Vagina (tissue), 2 donors: ENCODE measurements around the gene ZNF74. TPM values are rescaled to one million over a fixed set of nuclear protein-coding genes. Genes with fewer than 3 reads are reported as not detected.
"Not testable (repeated sequence)": the region's sequence is repeated elsewhere in the genome, so short reads cannot be mapped to it uniquely, and the experiment has no call there.

Experiments used
- DNase-seq, 2 donors: peaks; one replicate each; pipeline ENCODE4 v3.0.0-alpha.2; 2017; ENCODE audit errors: extremely low spot score in 2 of 2
- H3K27ac ChIP-seq: fragments of 200-600 bp; sonication (generic); one replicate; pipeline ENCODE4 v1.5.1; 2019
- H3K27me3 ChIP-seq: fragments of 200-600 bp; sonication (generic); one replicate; pipeline ENCODE4 v1.5.1; 2019
- H3K36me3 ChIP-seq, 2 donors: fragments of 200-600 bp; sonication (generic); one replicate each; pipeline ENCODE4 v1.5.1; 2017 to 2019
- H3K4me1 ChIP-seq: fragments of 200-600 bp; sonication (generic); one replicate; pipeline ENCODE4 v1.5.1; 2019
- H3K4me3 ChIP-seq, 2 donors: fragments of 200-600 bp; sonication (generic); 1 replicate in 1 of 2; 2 replicates in 1 of 2; pipeline ENCODE4 v1.5.1; 2016 to 2019
- H3K9me3 ChIP-seq: fragments of 200-600 bp; sonication (generic); one replicate; pipeline ENCODE4 v1.5.1; 2019
- intact Hi-C: fragments of 100-400 bp; cut with DNase I; formaldehyde crosslinking; loops from one replicate; pipeline ENCODE4 v1.15.1; 2023
- total RNA-seq: library from RNA; depleted of rRNA; stranded (reverse); fragments of >200 nt; gene quantifications from one replicate; pipeline ENCODE4 v1.2.3, GENCODE V29; 2016

The ZNF74 gene
- total RNA-seq, 1 donor from 2014 or later = 11.0 TPM

DNA sequence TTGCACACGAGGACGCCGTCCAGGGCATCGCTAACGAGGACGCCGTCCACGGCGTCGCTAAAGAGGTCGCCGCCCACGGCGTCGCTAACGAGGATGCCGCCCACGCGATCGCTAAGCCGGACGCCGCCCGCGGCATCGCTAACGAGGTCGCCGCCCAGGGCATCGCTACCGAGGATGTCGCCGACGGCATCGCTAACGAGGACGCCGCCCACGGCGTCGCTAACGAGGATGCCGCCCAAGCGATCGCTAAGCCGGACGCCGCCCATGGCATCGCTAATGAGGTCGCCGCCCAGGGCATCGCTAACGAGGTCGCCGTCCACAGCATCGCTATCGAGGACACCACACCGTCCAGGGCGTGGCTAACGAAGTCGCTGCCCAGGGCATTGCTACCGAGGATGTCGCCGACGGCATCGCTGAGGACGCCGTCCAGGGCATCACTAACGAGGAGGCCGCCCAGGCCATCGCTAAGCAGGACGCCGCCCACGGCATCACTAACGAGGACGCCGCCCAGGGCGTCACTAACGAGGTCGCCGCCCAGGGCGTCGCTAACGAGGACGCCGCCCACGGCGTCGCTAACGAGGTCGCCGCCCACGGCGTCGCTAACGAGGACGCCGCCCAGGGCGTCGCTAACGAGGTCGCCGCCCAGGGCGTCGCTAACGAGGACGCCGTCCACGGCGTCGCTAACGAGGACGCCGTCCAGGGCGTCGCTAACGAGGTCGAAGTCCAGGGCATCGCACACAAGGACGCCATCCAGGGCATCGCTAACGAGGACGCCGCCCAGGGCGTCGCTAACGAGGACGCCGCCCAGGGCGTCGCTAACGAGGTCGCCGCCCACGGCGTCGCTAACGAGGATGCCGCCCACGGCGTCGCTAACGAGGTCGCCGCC is 32.8 kb upstream of the ZNF74 start:
- H3K9me3 ChIP-seq, DNase-seq, H3K4me1 ChIP-seq, intact Hi-C loops, H3K27me3 ChIP-seq, H3K27ac ChIP-seq, H3K4me3 ChIP-seq, H3K36me3 ChIP-seq: not testable (repeated sequence)

DNA sequence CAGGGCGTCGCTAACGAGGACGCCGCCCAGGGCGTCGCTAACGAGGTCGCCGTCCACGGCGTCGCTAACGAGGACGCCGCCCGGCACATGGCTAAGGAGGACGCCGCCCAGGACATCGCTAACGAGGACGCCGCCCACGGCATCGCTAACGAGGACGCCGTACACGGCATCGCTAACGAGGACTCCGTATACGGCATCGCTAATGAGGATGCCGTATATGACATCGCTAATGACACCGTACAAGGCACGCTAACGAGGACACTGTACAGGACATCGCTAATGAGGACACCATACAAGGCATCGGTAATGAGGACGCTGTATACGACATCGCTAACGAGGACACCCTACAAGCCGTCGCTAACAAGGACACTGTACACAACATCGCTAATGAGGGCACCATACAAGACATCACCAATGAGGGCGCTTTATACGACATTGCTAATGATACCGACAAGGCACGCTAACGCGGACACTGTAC is 32.2 kb upstream of the ZNF74 start:
- DNase-seq, intact Hi-C loops, H3K4me3 ChIP-seq: not testable (repeated sequence)

DNA sequence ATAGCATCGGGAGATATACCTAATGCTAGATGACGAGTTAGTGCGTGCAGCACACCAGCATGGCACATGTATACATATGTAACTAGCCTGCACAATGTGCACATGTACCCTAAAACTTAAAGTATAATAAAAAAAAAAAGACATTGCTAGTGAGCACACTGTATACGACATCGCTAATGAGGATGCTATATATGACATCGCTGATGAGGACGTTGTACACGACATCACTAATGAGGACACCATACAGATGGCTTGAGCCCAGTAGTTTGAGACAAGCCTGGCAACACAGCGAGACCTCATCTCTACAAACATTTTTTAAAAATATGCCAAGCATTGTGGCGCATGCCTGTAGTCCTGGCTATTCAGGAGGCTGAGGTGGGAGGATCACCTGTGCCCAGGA is 31.5 kb upstream of the ZNF74 start:
- DNase-seq, H3K27ac ChIP-seq, H3K27me3 ChIP-seq, H3K4me1 ChIP-seq, H3K4me3 ChIP-seq, H3K36me3 ChIP-seq, H3K9me3 ChIP-seq, intact Hi-C loops: not testable (repeated sequence)

More for the DNA sequence above, 32.2 kb upstream of the ZNF74 start:
- H3K27me3 ChIP-seq, H3K27ac ChIP-seq, H3K4me1 ChIP-seq, H3K36me3 ChIP-seq, H3K9me3 ChIP-seq: not testable (repeated sequence)

DNA sequence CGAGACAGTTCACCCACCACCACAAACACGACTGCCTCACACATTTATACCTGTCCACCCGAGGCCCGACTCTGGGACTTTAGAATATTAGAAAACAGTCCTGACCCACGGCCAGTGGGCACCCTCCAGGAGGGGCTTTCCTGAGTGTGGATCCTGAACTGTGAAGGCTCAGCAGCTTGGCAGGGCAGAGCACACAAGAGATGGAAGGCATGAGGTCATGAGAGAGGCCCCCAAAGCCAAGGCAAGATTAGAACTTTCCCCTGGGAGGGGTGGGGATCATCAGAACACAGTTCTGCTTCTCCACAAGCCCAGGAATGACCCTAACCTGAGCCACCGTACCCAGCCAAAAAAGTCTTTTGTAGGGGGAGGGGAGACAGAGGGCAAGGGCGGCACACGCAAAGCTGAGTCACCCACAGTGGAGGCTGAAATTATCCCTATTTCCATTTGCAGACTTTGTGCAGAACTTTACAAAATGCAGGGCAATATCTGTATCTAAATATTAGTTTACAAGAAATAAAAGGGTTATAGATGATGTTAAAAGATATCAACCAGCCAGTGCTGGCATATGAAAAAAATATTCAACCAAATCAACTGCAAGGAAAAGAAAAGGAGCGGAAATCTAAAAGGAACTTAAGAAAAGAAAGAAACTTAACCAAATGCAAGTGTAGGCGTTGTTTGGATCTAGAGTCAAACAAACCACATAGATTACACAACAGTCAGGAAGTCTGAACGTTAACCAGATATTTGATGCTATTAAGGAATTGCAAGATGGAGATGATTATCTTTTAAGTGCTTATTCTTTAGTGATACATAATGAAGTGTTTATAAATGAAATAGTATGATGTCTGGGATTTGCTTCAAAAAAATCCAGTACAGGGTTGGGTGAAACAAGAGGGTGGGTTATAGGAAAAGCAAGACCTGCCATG is 29.4 kb upstream of the ZNF74 start:
- H3K27ac ChIP-seq, H3K4me1 ChIP-seq, intact Hi-C loops, H3K9me3 ChIP-seq, DNase-seq, H3K36me3 ChIP-seq, H3K4me3 ChIP-seq, H3K27me3 ChIP-seq: not testable (repeated sequence)

DNA sequence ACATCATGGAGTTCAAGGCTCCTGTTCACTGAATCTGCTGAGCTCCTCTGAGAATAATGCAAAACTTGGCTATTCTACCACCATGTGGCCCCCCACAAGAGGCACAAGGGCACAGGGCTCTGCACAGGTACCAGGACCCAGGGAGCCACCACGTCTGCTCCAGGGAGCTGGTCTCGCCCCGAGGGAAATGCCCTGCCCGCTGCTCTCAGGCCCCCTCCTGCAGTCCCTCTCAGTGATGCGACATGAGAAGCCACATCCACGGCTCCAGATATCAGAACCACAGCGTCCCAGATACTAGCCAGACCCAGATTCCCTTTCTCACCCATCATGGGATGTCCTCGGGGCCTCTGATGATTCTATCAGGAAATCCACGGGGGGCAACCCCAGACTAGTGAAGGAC is 27.1 kb upstream of the ZNF74 start:
- H3K27me3 ChIP-seq, H3K27ac ChIP-seq, H3K36me3 ChIP-seq, H3K4me3 ChIP-seq, H3K4me1 ChIP-seq, DNase-seq, intact Hi-C loops, H3K9me3 ChIP-seq: not testable (repeated sequence)

DNA sequence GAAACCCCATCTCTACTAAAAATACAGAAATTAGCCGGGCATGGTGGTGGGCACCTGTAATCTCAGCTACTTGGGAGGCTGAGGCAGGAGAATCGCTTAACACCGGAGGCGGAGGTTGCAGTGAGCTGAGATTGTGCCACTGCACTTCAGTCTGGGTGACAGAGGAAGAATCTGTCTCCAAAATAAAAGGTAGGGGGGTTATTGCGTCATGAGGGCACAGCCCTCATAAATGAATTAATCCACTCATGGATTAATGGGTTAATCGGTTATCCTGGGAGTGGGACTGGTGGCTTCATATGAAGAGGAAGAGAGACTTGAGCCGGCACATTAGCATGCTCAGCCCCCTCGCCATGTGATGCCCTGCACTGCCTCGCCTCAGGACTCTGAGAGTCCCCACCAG is 25.1 kb upstream of the ZNF74 start:
- intact Hi-C loops, DNase-seq, H3K4me1 ChIP-seq, H3K27ac ChIP-seq, H3K4me3 ChIP-seq, H3K27me3 ChIP-seq, H3K36me3 ChIP-seq, H3K9me3 ChIP-seq: not testable (repeated sequence)

DNA sequence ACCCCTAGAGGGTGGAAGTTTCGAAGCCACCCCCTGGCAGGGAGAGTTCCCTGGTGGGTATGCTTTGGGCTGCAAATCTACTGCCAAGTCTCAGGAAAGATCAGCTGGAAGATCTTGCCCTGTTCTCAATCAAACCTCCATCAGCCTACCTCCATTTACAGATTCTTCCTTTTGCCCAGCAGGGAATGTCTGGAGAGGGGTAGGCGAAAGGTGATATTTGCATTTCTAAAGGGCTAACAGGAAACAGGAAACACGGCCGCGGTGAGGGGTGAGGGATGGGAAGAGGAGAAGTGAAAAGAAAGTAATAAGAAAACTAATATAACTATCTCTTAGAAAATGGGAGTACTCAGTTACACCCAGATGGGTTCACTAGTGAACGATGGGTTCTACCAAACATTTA is 22.3 kb upstream of the ZNF74 start:
- H3K36me3 ChIP-seq, H3K27ac ChIP-seq, H3K4me1 ChIP-seq, intact Hi-C loops, H3K9me3 ChIP-seq, H3K27me3 ChIP-seq, H3K4me3 ChIP-seq, DNase-seq: not testable (repeated sequence)

DNA sequence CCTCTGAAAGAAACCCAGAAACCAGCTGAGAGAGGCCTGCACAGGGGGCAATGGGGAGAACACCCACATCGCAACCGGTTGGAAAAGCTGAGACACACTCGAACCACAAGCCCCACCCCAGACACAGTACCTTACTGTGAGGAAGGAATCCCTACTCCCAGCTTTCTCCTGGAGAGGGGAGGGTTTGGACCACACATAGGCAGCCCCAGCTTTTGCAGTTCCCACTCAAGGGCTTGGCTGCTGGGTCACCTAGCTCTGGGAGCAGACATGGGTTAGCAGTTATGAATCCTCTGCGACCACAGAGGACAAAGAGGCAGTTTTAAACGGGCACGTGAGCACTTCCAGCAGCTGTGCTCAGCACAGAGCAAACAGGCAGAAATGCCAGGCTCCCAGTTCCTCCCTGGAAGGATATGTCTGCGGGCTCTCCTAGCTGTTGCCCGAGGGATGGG is 21.5 kb upstream of the ZNF74 start:
- DNase-seq, H3K27me3 ChIP-seq, intact Hi-C loops: not testable (repeated sequence)

DNA sequence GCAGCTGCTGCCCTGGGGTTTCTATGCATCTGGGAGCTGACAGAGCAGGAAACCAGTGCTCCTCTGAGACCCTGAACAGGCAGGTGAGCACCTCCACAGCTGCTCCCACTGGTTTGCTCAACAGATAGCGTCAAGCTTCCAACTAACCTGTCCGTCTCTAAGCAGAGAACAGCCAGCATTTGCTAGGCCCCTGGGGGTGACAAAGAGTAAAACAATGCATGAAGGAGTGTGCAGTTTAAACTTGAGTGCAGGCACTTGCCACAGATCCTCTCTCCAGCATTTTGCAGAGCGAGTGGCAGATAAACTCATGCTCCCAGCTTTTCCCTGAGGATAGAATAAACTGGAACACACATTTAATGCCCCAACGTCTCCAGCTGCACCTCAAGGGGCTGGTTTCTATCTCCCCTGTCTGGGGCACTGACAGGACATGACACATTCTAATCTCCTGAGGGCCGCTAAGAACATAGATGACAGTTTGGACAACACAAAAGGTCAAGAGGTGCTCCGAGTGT is 20.7 kb upstream of the ZNF74 start:
- DNase-seq, H3K27ac ChIP-seq, intact Hi-C loops, H3K36me3 ChIP-seq, H3K9me3 ChIP-seq, H3K27me3 ChIP-seq, H3K4me1 ChIP-seq, H3K4me3 ChIP-seq: not testable (repeated sequence)

More for the DNA sequence above, 21.5 kb upstream of the ZNF74 start:
- H3K36me3 ChIP-seq, H3K9me3 ChIP-seq, H3K4me1 ChIP-seq, H3K27ac ChIP-seq, H3K4me3 ChIP-seq: not testable (repeated sequence)

DNA sequence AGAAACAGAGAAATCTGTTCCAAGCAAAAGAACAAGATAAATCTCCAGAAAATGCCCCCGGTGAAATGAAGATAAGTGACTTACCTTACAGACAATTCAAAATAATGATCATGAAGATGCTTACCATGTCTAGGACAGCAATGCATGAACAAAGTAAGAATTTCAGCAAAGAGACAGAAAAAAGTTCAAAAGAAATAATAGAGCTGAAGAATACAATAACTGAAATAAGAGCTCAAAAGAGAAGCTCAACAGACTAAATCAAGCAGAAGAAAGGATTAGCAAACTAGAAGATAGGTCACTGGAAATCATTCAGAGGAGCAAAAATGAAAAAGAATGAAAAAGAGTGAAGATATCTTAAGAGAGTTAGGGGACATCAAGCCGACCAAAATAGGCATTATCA is 19.8 kb upstream of the ZNF74 start:
- H3K9me3 ChIP-seq, DNase-seq, H3K27ac ChIP-seq, H3K27me3 ChIP-seq, H3K4me1 ChIP-seq, intact Hi-C loops, H3K4me3 ChIP-seq, H3K36me3 ChIP-seq: not testable (repeated sequence)

DNA sequence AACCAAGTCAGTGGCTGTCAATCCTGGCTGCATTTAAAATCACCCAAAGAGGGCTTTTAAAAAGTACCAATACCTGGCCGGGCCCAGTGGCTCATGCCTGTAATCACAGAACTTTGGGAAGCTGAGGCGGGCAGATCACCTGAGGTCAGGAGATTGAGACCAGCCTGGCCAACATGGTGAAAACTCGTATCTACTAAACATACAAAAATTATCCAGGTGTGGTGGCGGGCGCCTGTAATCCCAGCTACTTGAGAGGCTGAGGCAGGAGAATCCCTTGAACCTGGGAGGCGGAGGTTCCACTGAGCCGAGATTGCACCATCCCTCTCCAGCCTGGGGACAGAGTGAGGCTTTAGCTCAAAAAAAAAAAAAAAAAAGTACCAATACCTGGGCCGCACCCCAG is 17.7 kb upstream of the ZNF74 start:
- H3K27me3 ChIP-seq, DNase-seq, H3K9me3 ChIP-seq, H3K4me1 ChIP-seq, H3K4me3 ChIP-seq, H3K27ac ChIP-seq, intact Hi-C loops, H3K36me3 ChIP-seq: not testable (repeated sequence)

DNA sequence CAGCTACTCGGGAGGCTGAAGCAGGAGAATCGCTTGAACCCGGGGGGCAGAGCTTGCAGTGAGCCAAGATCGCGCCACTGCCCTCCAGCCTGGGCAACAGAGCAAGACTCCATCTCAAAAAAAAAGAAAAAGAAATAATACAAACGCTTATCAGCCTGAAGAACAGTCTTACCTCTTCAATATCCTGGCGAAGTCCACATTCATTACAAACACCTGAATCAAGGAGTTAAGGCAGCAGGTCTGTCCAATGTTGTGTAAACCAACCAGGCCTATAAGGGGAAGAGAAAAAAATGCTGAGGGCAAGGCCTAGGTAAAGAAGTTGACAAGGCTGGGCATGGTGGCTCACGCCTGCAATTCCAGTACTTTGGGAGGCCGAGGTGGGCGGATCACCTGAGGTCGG is 17.0 kb upstream of the ZNF74 start:
- H3K27ac ChIP-seq, H3K9me3 ChIP-seq, H3K4me3 ChIP-seq, intact Hi-C loops, H3K36me3 ChIP-seq, DNase-seq, H3K27me3 ChIP-seq, H3K4me1 ChIP-seq: not testable (repeated sequence)
